ENCODE data around the gene HSPBP1. TPM values are rescaled to one million over a fixed set of nuclear protein-coding genes. Genes with fewer than 3 reads are reported as not detected.
A peak's percentile ranks its signal among the peaks of the same experiment; 100 is the strongest.

The HSPBP1 gene
- total RNA-seq, 1 donor from 2014 or later: 23.4 TPM

- DNase-seq: no peak
These were observed 25.9 kb downstream of the HSPBP1 start for GRCh38 chr19:55253842-55254624.

GRCh38 chr19:55252760-55253663 lies 26.9 kb downstream of the HSPBP1 start:
- no peak for DNase-seq

- DNase-seq: no peak
These were observed 28.4 kb downstream of the HSPBP1 start for GRCh38 chr19:55251341-55252081.

GRCh38 chr19:55250262-55251036 lies 29.5 kb downstream of the HSPBP1 start:
- no peak for DNase-seq

GRCh38 chr19:55249841-55250240 lies 30.1 kb downstream of the HSPBP1 start:
- no peak for DNase-seq

DNA sequence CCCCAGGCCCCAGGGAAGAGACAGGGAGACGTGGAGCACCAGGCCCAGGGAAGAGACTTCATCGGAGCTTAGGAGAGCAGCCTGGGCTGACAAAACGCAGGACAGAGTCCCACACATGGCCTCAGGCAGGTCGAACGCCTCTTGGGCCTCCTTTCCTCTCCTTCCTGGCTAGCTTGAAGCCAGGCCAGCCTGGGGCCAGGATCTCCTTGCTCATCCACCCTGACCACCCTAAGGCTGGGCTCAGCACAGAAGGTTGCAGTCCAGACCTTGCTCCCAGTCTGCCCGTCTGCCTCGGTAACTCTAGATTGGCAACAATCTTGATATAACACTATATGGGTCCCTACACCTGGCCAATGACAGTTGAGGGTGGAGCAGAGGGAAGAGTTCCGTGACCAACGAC lies 31.2 kb downstream of the HSPBP1 start:
- DNase-seq: no peak

DNA sequence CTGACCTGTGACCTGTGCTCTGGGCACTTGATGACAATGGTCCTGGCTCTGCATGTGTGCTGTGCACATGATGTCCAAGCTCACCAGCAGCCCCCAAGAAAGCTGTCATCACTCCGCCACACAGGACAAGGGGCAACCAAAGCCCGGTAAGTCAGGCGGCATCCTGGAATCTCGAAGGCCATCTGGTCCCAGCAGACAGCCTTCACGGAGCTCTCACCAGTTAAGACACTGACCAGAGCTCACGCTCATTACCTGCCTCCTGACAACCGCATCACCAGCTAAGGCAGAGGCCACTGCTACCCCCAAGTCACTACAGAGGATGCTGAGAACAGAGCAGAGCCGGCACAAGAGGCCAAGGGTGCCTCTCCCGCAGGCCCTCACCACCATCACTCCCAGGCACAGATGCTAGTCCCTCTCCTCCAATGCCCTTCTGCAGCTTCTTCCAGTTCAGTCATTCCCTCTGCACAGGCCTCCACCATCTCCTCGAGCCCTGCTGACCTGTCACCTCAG lies 31.7 kb downstream of the HSPBP1 start:
- DNase-seq: no peak

DNA sequence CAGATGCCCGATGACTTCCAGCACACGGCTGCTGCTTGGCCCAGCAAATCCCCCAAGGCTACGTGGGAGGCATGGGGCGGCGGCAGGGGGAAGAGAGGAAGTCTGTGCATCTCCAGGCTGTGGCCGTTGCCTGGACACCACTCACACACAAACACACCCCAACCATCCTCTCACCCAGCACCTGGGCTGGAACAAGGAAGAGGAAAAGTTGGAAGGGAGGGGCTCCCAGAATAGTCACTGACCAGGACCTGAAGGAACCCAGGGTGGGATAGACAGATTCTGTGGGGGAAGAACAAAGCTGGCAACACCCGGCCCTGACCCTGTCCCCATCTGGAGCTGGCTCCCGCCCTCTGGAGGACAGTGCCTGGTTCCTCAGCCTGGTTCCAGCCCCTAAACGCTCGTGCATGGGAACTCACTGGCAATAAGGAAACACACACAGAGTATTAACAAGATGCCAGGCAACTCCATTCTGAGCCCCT lies 32.2 kb downstream of the HSPBP1 start:
- no peak for DNase-seq

DNA sequence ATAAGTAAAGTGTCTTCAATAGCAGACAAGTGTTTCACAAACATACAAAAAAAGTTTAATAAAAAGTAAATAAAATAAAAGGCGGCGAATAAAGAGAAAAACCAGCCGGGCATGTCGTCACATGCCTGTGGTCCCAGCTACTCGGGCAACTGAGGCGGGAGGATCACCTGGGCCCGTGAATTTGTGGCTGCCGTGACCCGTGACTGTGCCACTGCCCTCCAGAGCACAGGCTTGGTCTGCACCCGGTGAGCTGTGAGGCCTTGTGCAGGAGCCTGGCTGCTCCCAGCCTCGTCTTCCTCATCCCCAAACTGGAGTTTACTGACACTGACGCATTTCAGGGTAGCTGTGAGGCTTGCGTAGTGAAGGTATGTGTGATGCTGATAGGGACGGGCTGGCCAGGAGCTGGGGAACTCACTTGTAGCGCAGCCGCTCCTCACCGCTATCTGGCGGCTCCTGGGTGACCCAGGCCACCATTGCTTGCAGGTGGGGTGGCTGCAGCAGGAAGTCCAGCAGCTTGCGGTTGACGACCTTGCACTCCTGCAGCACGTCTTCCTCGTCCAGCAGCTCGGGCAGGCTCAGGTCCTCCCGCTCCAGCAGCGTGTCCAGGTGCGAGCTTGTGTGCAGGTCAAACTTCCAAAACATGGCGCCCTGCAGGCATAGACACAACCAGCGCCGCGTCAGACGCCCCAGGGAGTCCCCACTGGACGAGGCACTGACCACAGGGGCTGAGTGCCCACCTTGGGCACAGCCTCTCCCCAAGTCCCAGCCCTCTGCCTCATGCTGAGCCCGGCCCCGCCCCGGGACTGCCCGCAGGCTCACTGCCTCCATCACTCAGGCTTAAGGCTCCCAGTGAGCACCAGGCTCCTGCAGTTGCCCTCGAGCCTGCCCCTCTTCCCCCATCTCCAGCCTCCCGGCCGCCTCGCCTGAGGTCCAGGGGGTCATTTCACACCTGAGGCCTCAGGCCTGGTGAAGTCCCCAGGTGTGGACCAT lies 33.2 kb downstream of the HSPBP1 start:
- no peak for DNase-seq

DNA sequence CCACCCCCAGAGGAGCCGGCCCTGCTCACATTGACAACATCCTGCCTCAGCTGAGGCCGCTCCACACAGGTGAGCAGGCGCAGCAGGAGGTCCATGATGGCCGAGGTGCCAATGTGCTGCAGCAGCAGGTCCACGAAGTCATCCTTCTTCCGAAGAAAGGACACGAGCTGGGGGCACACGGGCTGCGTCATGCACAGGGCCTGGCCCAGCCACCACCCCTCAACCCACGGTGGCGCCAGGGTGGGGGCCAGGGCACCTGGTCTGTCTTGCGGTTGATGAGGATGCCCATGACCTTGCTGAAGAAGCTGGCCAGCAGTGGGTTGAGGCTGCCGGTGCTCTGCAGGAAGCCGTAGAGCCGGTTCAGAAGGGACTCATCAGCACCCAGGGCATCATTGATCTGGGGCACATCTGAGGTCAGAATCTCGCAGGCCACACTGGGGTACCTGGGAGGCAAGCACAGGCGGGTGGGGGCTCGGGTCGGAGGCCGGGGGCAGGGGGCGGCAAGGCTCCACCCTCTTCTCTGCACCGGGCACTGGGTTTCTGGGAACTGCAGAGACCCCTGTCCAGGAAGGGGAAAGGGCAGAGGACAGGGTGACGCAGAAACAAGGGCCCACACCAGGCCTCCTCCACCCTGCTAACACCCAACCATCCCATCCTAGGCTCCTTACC lies 34.5 kb downstream of the HSPBP1 start:
- DNase-seq: no peak

- DNase-seq: no peak
These were observed 35.8 kb downstream of the HSPBP1 start for GRCh38 chr19:55244004-55244680.

DNA sequence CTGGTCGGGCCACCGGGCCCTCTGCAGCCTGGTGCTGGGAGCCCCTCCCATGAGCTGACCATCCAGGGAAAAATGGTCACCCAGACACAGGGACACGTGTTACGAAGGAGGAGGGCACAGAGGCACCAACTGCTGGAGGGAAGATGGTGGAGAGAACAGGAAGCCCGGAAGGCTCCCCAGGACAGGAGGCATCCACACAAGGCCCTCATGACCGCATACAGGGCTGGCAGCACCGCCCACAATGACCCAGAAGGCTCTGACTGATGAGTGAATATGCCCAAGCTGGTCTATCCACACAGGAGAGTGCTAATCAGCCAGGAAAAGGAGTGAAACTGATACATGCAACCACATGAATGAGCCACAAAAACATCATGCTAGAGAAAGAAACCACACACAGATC lies 37.4 kb downstream of the HSPBP1 start:
- DNase-seq: no peak

GRCh38 chr19:55241935-55242464 lies 37.9 kb downstream of the HSPBP1 start:
- DNase-seq: no peak

GRCh38 chr19:55241143-55241934 lies 38.6 kb downstream of the HSPBP1 start:
- no peak for DNase-seq

DNA sequence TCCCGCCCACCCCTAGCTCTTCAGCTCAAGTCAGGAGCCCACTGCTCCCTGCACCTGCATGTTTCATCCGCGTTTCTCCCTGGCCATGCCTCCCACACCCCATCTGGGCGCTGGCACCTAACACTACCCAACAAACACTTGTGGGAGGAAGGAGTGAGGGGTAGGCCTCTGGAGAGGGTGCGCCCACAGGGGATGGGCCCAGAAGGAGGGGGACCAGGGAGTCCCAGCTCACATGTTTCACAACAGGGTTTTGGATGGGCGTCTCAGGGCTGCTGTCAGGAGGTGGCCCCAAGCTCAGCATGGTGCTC lies 39.2 kb downstream of the HSPBP1 start:
- peak; percentile 24 for DNase-seq

GRCh38 chr19:55239004-55239403 lies 40.9 kb downstream of the HSPBP1 start:
- DNase-seq: no peak

DNA sequence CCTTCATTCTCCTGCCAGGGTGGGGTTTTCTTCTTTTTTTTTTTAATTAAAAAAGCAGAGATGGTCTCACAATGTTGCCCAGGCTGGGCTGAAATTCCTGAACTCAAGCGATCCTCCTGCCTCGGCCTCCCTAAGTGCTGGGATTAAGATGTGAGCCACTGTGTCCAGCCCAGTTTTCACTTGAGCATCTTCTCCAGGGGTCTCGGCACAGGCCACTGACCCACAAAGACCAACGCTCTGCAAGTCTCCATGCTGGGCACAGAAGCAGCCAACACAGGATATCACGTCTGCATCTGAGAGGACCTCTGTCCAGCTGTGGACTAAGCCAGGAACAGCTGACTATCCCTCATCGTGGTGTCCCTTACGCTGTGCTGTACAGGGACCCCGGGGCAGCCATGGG lies 41.9 kb downstream of the HSPBP1 start:
- DNase-seq: no peak

DNA sequence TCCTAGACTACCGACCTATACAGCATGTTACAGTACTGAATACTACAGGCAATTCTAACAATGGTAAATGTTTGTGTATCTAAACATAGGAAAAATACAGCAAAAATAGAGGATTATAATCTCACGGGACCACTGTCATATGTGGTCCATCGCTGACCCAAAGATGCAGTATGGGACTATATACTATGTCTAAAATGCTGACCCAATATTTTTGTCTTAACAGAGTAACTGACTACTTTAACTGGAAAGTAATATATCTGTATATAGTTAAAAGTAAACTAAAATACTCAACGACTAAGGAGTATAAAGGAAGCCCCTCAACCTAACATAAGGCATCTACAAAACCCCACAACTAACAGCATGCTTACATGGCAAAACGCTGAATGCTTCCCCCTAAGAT lies 46.9 kb downstream of the HSPBP1 start:
- DNase-seq: no peak

Data from occipital lobe (tissue), 2 donors.